ENCODE measurements around the gene ARFGEF3. TPM values are rescaled to one million over a fixed set of nuclear protein-coding genes. Genes with fewer than 3 reads are reported as not detected.

Gene ARFGEF3
- total RNA-seq, 1 experiment from 2014 or later, result 20.1 TPM

DNA sequence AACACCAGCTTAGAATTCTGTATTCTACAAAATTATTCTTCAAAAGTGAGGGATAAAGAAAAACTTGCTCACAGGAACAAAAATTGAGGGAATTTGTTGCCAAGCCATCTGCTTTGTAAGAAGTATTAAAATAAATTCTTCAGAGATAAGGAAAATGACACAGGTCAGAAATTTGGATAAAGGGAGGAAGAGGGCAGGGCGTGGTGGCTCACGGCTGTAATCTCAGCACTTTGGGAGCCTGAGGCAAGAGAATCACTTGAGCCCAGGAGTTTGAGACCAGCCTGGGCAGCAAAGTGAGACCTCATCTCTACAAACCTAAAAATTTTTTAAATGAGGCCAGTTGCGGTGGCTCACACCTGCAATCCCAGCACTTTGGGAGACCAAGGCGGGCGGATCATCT, 227.8 kb downstream of the ARFGEF3 start (continued):
- TF ChIP-seq, protein P1, sequence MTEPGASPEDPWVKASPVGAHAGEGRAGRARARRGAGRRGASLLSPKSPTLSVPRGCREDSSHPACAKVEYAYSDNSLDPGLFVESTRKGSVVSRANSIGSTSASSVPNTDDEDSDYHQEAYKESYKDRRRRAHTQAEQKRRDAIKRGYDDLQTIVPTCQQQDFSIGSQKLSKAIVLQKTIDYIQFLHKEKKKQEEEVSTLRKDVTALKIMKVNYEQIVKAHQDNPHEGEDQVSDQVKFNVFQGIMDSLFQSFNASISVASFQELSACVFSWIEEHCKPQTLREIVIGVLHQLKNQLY (CRISPR knock-in tag; IDR thresholded peaks at IDR 0.05), result no peak
- TF ChIP-seq NFYB (CRISPR knock-in tag; conservative IDR thresholded peaks at IDR 0.05; ENCODE audit: low read depth), result no peak

Other genes with a start within 250 kb of the ARFGEF3 start
- gene PERP, start 54.5 kb upstream of the ARFGEF3 start, total RNA-seq (2021), result 23.9 to 26.9 TPM (median 24.6 TPM) in 3 replicates
- gene PBOV1, start 56.6 kb downstream of the ARFGEF3 start, total RNA-seq (2021), result not detected in 3 replicates
- not detected in 3 replicates for gene SMIM28, start 216.0 kb downstream of the ARFGEF3 start, total RNA-seq (2021)
- gene HEBP2, start 242.3 kb downstream of the ARFGEF3 start, total RNA-seq (2021), result 31.9 to 40.9 TPM (median 36.1 TPM) in 3 replicates